Cortex of kidney (tissue), 1 donor: Measurements from ENCODE around the gene SRPK3.
"Not testable (repeated sequence)": the region's sequence is repeated elsewhere in the genome, so short reads cannot be mapped to it uniquely, and the experiment has no call there.

Experiments
- DNase-seq: peaks from one replicate; lab custom pipeline; 2025; lab: John Stamatoyannopoulos, UW

SRPK3 gene

GRCh38 chrX:153807976-153808375 lies 27.1 kb downstream of the SRPK3 start:
- no peak for DNase-seq

DNA sequence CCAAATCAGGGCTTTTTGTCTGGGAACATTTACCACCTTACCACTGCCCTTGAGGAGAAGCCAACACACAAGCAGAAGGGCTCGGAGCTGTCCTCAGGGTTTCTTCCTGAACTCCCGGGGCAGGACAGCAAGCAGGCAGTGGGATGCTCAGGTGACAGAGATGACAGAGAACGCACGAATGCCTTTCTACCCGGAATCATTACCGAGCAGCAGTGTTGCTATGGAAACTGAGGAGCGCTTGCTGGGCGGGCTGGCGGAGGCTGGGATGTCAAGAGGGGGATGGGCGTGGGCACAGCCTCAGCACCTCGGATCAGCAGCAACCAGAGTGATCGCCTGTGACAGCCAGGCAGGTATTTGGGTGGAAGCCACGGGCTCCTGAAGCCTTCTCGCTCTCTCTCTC lies 31.4 kb downstream of the SRPK3 start:
- no peak for DNase-seq

DNA sequence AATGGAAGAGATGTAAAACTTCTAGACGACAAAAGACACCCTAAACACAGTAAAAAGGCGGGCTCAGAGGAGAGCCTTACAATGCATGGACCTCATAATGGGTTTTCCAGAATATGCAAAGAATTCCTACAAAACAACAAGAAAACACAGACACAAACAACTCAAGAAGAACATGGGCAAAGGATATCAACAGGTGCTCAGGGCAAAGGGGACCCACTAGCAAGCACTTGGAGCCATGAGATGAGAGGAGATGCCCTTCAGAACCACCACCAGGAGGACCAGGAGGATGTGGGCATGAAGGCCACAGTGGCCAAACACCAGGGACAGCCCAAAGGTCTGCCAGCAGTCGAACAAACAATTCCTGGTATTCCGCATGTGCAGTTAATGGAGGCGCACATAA lies 32.3 kb downstream of the SRPK3 start:
- DNase-seq, result no peak

GRCh38 chrX:153814591-153815315 lies 33.9 kb downstream of the SRPK3 start:
- DNase-seq, result no peak

GRCh38 chrX:153816831-153817690 lies 36.2 kb downstream of the SRPK3 start:
- no peak for DNase-seq

GRCh38 chrX:153818064-153818463 lies 37.2 kb downstream of the SRPK3 start:
- DNase-seq, result not testable (repeated sequence)

DNA sequence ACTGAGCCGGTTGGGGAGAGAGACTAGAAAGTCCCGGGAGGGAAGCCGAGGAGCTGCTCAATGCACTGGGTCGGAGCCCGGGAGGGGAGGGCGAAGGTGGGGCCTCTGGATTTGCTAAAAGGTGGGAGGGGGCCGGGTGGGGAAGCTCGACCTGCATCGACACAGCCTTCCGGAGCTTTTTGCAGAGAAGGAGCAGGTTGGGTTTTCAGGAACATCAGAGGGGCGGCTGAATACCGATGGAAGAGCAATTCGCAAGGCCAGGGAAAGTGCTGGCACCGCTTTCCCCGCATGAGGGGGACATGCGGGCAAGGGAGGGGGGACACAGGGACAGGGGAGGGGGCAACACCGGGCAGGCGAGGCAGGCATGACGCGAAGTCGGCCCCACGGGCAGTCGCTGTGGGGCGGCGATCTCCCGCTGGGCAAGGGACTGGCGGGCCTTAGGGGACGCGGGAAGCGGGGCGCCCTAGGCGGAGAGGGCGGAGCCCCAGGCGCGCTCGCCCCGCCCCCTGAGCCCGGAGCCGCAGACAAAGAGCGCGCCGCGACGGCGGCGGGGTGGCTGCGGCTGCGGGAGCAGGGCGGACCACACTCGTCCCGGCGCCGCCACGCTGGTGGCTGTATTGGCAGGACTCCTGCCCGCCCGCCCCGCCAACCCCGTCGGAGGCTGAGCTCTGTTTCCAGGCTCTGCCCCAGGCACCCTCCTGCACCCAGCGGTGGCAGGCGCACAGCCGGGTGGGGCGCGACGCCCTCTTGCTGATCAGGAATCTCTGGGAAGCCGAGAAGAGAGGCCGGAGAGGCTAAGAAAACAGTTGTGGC lies 37.9 kb downstream of the SRPK3 start:
- no peak for DNase-seq

GRCh38 chrX:153819384-153820040 lies 38.7 kb downstream of the SRPK3 start:
- no peak for DNase-seq

GRCh38 chrX:153820601-153821000 lies 39.8 kb downstream of the SRPK3 start:
- no peak for DNase-seq

- DNase-seq, result no peak
These were observed 40.2 kb downstream of the SRPK3 start for GRCh38 chrX:153821066-153821465.

GRCh38 chrX:153824348-153824747 lies 43.5 kb downstream of the SRPK3 start:
- no peak for DNase-seq

DNA sequence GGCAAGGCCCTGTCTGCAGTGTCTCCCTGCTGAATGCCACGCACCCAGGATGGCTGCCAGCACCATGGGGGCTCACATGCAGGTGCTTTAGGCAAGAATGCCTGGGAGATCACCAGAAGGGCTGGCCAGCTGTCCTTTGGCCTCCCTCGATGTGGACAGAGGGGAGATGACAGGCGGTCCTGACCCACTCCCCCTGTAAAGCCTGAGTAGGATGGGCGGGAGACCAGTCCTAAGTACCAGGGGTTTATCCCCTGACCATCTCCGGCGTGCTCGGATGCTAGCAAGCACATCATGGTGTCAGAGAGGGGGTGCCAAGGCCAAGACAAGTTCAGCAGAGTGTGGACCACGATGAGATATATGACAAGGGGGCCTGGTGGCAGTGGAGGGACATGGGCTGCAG lies 44.2 kb downstream of the SRPK3 start:
- DNase-seq, result no peak

GRCh38 chrX:153827016-153827415 lies 46.2 kb downstream of the SRPK3 start:
- no peak for DNase-seq

DNA sequence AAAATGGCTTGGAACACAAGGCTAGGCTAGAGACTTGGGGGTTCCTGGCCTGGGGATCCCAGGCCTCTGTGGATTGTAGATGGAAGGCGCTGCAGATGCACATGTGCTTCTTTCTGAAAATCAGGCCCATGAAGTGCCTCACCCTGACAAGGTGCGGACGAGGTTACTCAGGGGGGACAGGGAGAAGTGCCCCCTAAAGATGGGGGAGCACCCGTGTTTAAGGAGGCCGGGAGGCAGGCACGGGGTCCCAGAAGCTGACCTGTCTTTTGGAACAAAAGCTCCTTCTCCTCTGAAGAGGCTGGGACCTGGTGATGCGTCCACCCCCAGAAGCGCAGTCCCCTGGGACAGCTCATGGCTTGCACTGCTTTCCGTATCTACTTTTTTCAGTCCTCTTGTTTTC lies 47.1 kb downstream of the SRPK3 start:
- no peak for DNase-seq

GRCh38 chrX:153828308-153828707 lies 47.5 kb downstream of the SRPK3 start:
- no peak for DNase-seq

- no peak for DNase-seq
These were observed 48.1 kb downstream of the SRPK3 start for GRCh38 chrX:153828723-153829548.

DNA sequence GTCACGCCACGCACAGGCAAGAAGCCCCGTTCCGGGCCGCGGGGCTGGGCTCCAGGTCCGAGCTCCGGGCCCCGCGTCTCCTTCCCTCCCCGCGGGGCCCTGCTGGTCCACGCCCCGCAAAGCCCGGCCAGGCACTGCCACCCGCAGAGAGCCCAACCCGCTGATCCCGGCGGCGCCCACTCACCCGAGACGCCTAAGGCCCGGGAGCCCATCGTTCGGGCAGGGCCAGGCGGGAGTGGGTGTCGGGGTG lies 48.6 kb downstream of the SRPK3 start:
- no peak for DNase-seq

GRCh38 chrX:153829799-153830639 lies 49.2 kb downstream of the SRPK3 start, which contains the start of gene PDZD4:
PDZD4 (minus strand) TSS chrX:153830544; CDS start chrX:153830298, 246 bp downstream.
- DNase-seq, result no peak

DNA sequence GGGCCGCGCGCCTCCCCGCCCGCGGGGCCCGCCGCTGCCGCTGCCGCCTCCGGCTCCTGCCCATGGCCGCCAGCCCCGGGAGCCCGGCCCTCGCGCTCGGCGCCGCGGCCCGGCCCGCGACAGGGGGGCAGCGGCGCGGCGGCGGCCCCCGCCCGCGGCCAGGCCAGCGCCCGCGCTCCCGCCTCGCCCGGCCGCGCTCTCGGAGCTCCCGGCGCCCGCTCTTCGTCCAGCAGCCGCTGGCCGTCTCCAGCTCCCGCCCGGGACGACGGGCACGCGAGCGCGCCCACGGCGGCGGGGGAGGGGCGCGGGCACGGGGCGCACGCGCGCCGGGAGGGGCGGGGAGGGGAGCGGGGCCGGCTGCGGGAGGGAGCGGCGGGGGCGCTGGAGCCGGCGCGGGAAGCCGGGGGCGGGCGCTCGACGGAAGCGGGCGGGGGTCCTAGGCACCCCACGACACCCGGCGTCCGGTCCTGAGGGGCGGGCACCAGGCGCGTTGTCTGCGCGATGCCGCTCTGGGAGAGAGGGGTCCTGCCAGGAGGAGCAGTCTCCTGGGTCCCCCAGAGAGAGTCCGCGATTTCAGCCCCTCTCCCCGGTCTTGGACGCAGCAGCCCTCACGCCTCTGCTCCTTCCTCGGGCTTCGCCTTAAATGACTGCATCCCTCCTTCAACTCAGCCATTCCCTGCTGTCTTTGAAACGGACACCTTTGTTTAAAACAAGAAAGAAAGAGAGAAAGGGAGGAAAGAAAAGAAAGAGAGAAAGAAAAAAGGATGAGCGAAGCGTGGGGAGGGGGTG lies 50.0 kb downstream of the SRPK3 start:
- no peak for DNase-seq
